Inferior parietal cortex (tissue), 1 donor: ENCODE data around the gene NRP1.

Source experiments
- DNase-seq: peaks from one replicate; pipeline ENCODE4 v3.0.0-alpha.2; 2016; ENCODE audit errors: extremely low spot score

Gene NRP1

DNA sequence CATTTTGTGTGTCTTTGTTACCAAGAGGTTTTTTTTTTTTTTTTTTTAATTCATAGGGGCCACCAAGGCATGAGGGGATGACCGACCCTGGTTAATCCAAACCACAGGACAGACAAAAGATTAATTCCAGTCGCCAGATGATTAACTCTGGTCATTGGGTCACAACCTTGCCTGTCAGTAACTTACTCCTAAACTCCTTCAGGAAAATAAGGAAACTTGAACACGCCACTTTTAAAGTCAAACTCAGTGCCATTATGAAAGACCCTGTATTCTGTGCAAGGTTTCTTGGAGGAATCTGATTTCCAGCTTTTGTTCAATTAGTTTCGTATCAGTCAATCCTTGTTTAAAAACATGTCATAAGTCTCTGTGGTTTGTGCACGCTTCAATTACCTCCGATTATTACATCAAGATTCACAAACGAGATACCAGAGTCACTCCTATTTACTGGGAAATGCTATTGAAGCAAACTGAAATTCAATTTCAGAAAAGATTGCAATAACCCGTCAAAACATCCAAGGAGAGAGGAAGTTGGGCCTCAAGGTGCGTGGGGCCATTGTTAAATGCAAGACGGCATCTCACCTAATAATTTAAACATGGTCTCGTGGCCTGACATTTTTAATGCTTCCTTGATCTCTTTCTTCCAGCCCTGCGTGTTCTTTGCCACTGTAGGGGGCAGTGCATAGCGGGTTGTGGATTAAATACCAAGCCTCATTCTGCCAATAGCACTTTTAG is 44.0 kb downstream of the NRP1 start:
- no peak for DNase-seq

DNA sequence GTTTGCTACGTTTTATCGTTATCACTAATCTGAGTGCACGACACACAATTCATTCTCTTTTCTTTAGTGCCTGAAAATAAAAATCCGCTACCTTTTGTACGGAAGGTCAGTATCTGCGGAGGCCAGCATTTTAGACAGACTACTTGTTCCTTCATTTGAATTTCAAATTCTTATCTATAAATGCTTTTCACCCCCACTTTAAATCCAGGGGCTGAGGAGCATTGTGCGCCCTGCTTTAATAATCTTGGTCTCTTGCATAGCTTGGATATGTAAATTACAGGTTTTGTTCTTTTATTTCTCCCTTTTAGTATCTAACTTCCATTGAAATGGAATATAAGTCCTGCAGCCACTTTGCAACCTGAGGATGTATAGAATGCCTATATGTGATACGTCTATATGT is 44.7 kb downstream of the NRP1 start:
- no peak for DNase-seq

DNA sequence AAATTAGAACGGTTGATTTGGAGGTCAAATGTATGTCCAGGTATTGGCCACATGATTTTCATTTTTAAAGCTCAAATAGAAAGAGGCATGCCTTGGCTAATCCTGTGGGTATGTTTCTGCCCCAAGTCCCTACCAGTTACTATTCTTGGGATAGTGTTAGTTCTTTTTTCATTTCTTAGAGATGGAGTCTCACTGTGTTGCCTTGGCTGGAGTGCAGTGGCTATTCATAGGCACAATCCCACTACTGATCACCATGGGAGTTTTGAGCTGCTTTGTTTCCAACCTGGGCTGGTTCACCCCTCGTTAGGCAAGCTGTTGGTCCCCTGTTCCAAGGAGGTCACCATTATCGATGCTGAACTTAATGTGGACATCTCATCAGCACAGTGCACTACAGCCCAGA is 46.3 kb downstream of the NRP1 start:
- DNase-seq: no peak

DNA sequence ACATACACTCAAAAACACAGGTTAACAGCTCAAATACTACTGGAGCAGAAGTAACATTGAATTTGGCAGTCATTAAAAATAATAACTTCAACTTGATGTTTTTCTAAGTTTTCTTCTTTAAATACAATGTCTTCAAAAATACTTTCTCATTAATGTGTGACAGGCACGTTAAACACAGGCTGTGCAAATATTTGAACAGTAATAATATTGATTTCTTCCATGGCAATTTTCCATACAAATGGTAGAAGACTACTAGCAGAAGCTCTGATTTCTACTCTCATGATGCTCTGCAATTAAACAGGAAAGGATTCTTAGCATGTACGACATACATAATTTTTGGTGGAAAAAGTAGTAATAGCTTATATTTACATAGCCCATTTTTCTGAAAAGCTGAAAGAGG is 47.4 kb downstream of the NRP1 start:
- no peak for DNase-seq

DNA sequence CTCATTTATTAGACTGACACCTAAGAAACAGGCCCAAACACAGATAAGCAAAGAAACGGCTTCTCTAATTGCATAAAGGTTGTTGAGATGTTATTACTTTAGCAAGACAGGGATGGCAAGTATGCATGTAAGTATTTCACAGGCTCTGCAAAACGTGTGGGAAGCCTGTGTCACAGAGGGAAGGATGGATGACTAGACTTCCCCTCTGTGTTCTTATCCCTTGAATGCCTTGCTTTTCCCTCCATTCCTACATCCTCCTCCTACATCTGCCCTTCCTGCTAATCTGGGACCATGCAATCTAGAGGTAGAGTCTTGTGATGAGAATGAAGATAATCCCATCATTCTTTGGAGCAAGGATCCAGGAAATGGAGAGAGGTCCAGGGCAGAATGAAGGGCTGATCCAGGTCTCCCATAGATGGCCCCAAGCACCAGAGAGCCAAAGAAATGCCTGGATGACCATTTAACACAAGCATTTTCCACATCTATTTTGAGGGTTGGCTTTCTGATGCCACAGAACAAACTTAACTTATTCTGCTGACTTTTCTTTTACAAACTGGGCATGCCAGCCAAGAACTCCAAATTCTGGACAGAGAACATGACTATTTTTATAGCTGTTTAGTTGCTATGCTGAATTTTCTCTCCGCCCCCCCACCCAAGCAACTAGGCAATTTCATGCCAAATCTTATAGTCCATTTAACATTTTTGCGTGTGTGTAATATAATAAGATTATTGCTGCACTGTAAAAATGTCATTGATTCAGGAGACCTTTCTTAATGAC is 48.1 kb downstream of the NRP1 start:
- no peak for DNase-seq

DNA sequence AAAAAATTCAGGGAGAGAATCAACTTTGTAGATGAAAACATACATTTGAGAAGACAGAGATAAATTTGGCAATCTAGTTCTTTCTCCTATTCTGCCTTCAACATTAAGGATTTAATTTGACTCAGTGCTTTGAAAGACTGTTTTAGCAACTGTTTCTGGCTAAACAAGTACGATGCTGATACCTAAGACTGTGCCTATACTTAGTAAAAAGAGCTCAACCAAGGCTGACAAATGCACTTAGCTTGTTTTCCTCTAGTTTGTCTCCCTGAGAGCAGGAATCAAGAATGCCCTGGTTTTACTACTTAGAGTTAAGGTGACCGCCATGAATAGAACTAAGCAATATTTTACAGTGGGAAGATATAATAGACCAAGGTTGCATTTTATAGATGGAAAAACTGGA is 49.5 kb downstream of the NRP1 start:
- no peak for DNase-seq

DNA sequence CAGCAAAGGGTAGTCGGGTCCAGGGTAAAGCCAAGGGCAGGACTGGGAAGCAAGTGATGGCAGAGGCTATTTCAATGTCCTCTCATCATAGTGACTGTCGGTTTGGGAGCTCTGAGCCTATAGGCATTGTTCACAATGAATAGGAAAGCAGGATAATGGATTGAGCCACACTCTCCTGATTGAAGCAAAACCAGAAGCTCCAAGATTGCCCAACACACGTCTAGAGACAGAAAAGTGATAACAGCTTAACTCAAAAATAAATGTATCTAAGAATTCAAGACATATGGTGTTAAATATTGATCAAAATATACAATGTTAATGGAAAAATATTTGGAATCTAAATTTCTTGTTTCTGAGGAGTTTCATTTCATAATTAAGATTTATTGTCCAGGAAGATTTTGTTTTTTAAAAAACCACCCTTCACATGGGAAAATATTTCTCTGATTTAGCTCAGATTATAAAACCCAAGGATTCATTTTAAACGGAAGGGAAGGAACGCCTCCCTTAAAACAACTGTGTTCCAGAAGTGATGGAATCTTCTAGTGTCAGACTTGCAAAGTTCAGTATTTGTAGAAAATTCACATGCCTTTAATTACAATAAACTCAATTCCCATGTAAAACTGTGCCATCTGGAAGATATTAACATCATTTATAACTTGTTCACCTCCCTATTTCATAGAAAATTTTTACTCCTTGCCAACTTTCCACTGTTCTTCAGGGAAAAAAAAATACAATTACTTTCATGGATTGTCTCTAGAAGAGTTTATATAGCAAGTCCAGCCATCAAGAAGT is 54.5 kb downstream of the NRP1 start:
- no peak for DNase-seq

DNA sequence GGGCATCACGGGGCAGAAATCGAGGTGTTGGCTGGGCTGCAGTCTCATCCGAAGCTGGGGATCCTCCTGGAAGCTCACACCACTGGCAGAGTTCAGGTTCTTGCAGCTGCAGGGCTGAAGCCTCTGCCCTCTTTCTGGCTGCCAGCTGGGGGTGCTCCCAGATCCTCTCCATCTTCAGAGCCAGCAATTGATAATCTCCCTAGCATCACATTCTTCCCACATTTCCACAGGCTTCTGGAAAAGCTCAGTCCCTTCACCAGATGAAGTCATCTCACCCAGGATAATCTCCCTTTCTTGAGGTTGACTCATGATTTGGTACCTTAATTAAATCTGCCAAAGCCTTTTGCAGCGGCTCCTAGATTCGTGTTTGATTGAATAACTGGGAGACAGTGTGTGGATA is 55.2 kb downstream of the NRP1 start:
- no peak for DNase-seq

DNA sequence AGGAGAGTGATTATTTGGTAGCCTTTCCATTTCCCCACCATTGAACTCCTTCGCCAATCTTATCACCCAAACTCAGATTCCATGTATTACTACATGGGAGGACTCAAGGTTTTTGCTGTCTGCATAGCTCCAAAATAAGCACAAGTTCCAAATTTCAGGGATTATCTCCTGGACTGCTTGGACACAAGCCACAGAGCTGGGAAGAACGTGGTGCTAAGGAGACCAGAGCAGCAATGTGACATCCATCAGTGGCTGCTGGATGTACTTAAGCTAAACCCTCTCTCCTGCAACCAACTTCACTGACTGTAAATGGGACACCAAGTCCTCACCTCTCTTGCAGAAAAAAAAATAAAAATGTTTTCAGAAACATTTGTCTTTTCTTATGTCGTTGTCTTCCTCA is 56.3 kb downstream of the NRP1 start:
- DNase-seq: no peak

DNA sequence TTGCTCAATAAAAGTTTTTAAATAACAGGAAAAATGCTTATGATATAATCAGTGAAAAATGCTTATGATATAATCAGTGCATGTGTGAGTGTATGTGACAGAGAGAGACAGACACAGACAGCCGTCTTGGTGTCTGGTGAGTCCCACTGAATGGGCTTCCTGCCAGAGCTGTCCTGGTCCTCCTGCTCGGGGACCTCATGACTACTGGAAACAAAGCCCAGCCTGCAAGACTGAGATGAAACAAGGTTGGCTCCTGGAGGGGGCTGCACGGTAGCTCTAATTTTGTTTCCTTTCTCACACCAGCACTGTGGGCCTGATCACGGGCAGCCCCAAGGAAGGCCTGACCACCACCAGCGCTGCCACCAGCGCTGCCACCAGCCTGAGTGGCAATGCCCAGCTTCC is 57.3 kb downstream of the NRP1 start:
- DNase-seq: no peak

DNA sequence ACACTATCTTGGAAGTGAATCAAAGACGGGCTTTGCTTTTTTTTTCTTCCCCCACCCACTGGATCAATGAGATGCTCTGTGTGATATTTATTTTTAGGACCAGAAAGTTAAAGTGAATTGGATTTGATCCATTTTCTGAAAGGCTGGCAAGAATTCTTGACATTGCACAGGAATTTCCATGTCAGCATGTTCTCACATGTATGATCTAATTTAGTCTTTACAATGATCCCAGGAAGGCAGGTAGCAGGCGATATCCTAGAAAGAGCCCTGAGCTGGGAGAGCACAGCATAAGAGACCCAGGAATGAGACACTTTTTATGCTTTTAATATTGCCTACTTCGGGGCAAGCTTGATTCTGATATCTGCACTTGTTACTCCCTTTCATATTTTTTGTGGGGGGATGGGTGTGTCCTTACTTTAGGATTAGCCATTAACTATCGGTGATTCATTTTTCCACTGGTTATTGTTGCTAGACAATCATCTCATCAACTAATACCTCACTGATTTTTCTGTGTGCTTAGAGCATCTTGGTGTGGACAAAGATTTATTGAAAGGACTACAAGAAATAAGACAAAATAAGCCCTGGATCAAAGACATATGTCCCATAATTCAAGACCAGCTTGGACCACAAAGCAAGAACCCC is 58.1 kb downstream of the NRP1 start:
- DNase-seq: no peak

DNA sequence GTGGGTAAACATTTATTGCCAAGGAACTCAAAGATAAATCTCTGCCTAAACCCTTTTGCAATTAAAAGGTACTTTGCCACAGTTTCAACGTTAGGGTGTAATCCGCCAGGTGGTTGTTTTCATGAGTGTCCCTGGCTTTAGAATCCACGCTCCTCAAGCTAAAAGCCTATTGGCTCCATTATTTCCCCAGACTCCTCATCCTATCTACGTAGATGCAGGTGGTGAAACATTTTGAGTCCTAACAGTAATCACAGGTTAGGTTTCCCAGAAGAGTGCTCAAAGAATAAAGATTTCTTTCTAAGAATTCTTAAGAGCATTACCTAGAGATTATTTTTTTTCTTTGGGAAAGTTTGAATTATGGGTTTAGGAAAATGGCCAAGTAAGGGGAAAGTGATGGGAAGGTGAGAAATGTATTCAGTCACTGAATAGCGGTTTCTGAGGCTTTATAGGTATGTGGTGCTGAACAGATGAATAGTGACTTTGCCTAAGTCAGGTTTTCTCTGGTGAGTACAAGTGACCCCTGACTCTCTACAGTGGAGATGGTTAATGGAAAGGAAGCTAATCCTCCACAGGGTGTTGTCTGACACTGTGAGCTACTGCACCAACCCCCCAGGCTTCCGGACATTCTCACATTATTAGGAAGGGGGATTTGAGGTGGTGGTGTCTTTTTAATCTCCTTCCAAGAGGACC is 60.2 kb downstream of the NRP1 start:
- DNase-seq: no peak

DNA sequence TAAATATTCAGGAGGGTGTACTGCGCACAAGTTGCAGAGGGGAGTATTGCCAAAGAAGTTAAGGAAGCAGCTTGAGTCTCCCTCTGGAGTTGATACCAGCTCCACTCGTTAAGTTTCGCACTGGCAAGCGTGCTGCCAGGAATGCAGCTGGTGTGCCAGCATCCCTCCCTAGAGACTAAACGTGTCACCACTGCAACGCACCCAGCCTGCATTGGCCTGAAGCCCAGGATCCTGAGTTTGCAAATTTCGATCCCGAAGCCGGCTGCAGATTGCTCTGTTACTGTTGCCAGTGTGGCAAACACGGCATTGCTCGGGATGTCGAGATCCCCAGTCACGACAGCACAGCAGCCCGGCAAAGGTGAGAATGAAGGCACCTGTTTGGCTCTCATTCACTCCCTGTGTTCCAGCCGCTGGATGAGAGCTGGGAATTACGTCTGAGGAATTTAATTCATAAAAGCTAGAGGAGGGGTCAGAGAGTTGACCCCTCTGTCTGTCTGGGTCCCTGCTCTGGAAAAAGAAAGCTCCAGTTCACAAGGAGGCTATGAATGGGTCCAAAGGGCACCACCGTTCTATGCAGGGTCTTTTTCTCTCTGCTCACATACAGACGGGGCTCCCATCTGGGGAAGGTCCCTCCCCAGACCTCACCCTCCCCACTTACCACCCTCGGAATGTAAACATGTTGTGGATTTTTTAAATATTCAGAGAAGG is 61.0 kb downstream of the NRP1 start:
- DNase-seq: peak; percentile 75

DNA sequence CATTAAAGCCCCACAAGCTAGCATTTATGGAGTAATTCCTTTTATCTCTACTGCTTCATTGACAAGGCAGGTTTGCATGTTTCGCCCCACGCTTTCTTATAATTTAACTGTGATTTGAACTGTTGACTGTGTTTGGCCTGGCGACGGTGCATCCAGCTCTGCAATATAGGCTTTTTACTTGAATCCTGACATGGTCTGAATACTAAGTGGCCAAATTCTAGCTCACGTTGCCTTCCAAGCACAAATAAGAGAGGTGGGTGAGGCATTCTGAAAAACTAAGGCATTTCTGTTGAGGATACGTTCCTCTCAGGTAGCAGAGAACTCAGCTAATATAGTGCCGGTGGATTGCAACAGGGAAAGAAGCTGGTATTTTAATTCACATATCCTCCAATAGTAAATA is 61.8 kb downstream of the NRP1 start:
- no peak for DNase-seq

DNA sequence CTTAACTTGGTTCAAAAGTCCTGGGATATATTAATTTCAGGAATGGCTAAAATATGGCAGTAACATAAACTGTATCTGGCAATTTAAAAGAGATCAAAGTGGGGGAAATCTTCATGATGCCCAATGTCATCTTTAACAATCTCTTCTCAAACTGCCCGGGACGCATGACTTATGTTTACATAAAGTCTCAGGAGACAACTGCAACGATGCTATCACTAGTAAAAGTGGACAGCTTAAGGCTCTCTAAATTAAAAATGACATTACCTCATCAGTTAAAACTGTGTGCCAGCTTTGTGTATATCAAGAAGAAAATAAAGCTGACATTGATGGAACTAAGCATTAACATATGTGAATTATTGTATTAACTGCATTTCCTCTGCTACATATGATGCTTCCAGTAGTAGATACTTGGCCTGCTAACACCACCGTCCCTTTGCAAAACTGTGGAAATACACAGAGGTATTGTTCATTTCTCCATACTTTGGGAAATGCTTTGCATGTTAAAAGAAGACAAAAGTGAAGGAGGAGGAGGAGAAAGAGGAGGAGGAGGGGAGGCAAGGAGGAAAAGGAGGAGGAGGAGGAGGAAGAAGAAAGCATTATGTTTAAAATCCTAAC is 62.4 kb downstream of the NRP1 start:
- no peak for DNase-seq

DNA sequence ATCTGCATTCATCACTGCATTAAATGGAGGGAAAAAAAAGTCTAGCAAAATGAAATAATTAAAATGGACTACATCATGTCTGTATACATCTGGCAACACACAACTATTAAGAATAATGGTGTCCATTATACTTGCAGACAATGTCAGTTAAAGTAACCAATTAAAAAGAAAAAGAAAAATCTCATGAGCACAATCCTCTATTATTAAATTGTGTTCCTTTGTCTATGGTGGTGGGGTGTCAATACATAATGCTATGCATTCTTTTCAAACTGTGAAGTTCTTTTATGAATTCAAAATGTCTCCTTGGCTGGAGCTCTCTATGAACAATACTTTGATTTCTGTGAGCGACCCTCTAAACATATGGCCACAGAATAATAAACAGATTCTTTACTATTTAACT is 63.5 kb downstream of the NRP1 start:
- no peak for DNase-seq

DNA sequence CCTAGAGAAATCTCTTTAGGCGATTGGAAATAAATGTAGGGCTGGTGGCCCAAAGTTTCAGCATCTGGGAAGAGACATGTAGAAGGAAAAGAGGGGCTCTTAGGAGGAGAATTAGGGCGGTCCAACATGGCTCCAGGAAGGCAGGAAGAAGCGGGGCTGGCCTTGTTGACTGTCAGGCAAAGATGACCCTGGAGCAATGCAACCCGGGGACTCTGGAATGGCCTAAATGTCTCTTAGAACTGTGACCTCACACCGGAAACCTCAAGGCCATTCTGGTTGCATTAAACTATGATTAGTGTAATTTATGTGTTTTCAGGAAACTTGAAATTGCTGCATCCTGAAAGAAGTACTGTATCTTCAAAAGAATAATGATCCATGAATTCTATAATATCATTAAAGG is 66.8 kb downstream of the NRP1 start:
- no peak for DNase-seq

DNA sequence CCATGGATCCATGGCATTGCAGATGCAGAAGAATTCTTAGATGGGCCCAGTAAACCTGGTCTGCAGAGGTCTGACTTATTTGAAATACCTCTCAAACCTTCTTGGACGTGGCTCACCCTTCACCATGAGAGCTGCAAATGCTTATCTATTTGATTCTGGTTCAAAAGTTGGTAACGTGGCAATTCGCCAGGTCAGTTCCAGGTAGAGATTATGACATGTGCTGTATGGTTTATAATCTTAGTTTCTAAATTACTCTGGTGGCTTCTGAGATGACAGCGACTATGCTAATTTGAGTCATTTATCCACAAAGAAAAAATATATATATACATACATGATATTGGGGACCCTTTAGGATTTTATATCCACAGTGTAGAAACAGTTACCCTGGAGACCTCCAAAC is 68.8 kb downstream of the NRP1 start:
- no peak for DNase-seq

DNA sequence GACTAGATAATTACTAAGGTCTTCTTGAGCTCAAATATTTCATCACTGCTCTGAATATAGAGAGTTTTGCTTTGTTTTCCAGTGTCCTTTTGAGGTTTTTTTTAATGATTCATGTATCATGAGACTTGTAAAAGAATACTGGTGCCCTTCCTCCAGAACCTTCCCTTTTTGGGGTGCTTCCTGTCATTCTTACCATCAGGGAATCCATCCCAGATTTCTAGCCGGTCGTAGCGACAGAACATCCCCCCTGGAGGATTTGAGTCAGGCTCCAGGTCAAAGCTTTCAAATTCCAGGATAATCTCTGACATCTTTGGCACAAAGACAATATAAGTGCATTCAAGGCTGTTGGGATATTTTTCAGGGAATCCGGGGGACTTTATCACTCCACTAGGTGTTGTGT is 71.0 kb downstream of the NRP1 start:
- no peak for DNase-seq

DNA sequence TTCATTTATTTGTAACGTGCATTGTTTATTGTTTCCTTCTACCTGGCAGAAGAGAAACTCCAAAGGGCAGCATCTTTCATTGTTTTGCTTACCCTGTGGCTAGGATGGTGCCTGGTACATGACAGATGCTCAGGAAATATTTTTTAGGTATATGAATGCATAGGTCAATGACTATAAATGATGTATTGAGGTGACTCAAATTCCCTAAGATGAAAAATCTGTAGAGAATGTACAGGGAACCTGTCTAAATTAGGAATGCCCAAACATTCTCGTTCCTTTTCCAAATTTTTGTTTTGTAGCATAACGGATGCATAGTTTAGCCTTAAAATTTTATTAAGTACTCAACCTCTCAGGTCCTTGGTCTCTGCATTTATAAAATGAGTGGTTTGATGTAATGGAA is 71.6 kb downstream of the NRP1 start:
- DNase-seq: no peak
